Fibroblast of lung (primary cell): Measurements from ENCODE around the gene NCOR1.

Source experiments
- EZH2 ChIP-seq: IDR thresholded peaks from 2 replicates; pipeline ENCODE4 v1.5.1; 2012; ENCODE audit warnings: low read length, control low read depth, mild to moderate bottlenecking; ENCODE audit errors: missing control alignments
- TF ChIP-seq, protein P1 (sequence below), 2 donors: IDR thresholded peaks in 1 of 2; conservative IDR thresholded peaks in 1 of 2; 1 replicate in 1 of 2; 2 replicates in 1 of 2; pipeline ENCODE4 v1.5.1; 2011 to 2012; ENCODE audit warnings: low read length in 2 of 2, control low read depth in 1 of 2, inconsistent platforms in 1 of 2, low read depth in 1 of 2, mild to moderate bottlenecking in 1 of 2

DNA sequence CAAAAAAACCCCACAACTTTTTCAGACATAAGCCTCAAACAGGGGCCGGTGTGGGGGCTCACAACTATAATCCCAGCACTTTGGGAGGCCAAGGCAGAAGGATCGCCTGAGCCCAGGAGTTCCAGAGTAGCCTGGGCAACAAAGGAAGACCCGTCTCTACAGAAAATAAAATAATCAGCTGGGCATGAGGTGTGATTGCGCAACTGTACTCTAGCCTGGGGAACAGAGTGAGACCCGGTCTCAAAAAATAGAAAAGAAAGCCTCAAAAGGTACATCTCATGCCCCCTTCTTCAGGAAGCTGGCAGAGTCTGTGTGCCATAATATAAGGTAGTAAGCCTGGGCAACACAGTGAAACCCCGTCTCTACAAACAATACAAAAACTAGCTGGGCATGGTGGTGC lies 219.0 kb downstream of the NCOR1 start:
- TF ChIP-seq, protein P1, sequence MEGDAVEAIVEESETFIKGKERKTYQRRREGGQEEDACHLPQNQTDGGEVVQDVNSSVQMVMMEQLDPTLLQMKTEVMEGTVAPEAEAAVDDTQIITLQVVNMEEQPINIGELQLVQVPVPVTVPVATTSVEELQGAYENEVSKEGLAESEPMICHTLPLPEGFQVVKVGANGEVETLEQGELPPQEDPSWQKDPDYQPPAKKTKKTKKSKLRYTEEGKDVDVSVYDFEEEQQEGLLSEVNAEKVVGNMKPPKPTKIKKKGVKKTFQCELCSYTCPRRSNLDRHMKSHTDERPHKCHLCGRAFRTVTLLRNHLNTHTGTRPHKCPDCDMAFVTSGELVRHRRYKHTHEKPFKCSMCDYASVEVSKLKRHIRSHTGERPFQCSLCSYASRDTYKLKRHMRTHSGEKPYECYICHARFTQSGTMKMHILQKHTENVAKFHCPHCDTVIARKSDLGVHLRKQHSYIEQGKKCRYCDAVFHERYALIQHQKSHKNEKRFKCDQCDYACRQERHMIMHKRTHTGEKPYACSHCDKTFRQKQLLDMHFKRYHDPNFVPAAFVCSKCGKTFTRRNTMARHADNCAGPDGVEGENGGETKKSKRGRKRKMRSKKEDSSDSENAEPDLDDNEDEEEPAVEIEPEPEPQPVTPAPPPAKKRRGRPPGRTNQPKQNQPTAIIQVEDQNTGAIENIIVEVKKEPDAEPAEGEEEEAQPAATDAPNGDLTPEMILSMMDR (conservative IDR thresholded peaks at IDR 0.05 in 1 of 2, IDR thresholded peaks at IDR 0.05 in 1 of 2; ENCODE audit: low read depth in 1 of 2, low read length in 2 of 2): no peak
- TF ChIP-seq EZH2: no peak
